ENCODE results near the gene LYG1. TPM values are rescaled to one million over a fixed set of nuclear protein-coding genes. Genes with fewer than 3 reads are reported as not detected.

Gene LYG1
- 0.26 TPM in 1 of 2 replicates, not detected in the other for total RNA-seq

DNA sequence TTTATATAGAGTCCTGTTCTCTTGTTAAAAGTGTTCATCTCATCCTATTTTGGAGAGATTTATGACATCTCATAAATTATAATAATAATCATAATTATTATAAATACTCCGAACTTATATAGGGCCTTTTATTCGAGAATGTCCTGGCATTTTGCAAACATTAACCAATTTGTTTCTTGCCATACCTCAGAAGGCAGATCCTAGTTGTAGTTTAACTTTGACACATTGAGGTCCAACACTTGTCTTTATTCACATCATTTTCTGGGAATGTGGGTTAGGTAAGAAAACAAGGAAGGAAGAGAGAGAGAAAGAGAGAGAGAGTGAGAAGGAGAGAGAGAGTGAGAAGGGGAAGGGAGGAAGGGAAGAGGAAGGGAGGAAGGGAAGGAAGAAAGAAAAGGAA is at the start of gene LYG1:
Gene LYG1, minus strand, starts transcription at position 101 of the 400 bp plus-strand sequence. CDS start 5,527 bp downstream, outside the sequence.

DNA sequence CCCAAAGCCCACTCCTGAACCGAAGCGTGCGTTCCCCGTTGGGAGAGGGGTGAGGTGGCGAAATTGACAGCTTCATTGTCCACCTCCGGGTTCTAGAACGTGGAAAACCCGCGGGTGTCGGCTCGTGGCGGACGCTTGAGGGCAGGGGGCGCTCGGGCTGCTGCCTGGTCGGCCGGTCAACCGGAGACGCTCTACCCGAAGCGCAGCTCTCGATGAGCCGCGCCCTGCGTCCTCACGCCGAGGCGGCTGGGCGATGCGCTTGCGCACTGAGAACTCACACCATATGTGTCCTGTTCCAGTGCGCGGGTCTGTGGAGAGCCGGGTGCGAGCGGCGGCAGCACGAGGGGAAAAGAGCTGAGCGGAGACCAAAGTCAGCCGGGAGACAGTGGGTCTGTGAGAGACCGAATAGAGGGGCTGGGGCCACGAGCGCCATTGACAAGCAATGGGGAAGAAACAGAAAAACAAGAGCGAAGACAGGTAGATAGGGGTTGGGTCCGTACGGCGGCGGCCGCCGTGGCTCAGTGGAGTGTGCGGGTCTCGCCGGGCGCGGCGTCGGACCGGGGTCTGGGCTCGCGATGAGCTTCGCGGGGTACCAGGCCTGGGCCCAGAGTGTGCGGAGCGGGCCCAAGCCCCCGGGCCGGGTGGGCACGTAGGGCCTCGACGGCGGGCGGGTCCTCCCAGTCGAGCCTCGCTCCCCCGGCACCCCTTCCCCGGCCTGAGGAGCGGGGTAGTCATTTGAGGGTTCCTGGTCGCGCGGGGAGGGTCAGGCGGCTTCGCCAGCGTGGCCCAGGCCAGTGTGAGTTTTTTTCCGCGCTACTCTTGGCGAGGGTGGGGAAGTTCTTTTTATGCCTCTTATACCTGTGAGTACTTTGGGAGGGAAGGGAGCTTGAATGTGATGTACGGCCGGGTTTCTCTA is 36.4 kb upstream of the LYG1 start, which contains the start of gene EIF5B:
Gene EIF5B, plus strand, starts transcription at position 277 of the 916 bp plus-strand sequence. Its CDS starts 166 bp downstream, at position 443.

DNA sequence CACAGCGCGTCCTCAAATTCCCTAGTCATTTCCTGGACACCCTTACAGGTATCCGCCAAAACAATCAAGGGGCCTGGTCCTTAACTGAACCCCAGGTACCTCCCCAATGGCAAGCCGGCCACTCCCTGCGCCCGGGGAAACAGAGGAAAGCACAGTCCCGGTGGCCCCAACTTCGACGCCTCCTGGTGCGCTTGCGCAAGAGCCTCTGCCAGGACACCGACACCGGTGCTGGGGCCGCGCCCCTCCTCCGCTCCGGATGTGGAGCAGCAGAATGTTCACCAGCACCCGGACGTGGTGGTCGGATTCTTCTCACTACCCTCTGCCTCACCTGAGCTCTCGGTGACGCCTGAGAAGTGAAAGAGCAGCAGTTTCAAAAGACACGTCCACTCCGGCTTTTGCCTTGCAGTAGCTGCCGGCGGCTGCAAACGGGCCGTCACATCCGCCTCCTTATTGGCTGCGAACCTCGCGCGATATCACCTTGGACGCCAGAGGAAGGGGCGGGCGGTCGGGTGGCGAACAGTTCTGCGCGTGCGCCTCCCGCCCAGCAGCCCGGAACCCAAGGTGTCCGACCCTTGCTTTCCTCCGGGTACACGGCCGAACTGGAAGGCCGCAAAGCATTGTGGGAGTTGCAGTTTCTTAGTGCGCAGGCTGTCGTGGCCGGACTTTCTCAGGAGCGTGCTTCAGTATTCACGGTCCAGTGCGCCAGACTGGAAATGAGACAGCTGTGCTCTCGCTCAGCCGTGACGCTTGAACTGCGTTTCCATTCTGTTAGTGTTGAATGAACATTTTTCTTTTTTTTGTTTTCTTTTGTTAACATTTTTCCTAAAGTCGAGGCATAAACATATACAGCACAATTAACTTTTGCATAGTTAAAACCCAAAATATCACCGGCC is 35.2 kb upstream of the LYG1 start, which contains the start of gene TXNDC9:
Gene TXNDC9, minus strand, starts transcription at position 423 of the 893 bp plus-strand sequence. CDS start 3,123 bp downstream, outside the sequence.

DNA sequence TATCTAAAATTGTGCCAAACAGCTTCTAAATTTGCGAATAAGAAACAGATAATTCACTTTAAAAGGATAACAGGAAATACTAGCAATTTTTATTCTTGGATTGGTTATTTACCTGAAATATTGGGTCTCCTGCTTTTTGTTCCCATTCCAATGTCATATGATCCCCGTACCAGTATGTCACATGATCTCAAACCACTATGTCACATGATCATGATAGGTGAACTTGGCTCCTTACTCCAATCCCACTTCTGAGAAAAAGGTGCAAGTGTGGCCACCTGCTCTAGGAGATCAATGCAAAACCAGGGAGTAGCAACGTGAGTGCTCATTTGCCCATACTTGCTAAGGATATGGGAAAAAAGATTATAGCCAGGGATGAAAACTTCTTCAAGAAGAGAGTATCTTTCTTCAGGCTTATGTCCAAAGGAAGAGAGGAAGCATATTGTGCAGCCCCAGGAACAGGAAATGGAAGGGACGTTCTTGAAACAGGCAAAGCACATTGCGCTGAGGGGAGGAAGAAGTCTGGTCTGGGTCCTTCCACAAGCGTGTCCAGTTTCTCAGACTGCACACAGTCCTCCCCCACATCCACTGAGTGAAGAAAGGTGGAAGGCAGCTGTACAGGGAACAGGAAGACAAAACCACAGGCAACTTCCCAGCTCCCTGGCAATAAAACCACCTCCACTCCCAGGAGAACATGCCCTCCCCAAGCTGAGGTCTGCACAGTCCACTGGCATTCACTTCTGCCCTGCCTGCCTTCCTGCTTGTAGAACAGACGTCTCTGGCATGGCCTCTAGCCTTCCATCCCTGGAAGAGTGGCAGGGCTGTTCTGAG is 45.3 kb downstream of the LYG1 start, which contains the start of gene LYG2:
Gene LYG2, minus strand, starts transcription at position 176 of the 828 bp plus-strand sequence. CDS start 1,406 bp downstream, outside the sequence.

Other genes starting within 250 kb of the LYG1 start
- gene C2orf15, start 159.5 kb downstream of the LYG1 start, total RNA-seq: not detected in 2 replicates
- gene TSGA10, start 146.3 kb downstream of the LYG1 start, total RNA-seq: 2.7 and 2.8 TPM in 2 replicates
- 5.8 and 8.0 TPM in 2 replicates for gene LIPT1, start 146.2 kb downstream of the LYG1 start, total RNA-seq
- 22.3 and 24.2 TPM in 2 replicates for gene MITD1, start 120.1 kb downstream of the LYG1 start, total RNA-seq
- gene MRPL30, start 120.0 kb downstream of the LYG1 start, total RNA-seq: 30.6 and 35.1 TPM in 2 replicates
- gene LYG2, start 45.5 kb downstream of the LYG1 start, total RNA-seq: not detected in 2 replicates
- gene TXNDC9, start 35.1 kb upstream of the LYG1 start, total RNA-seq: 48.0 and 52.8 TPM in 2 replicates
- gene EIF5B, start 36.2 kb upstream of the LYG1 start, total RNA-seq: 24.7 and 31.5 TPM in 2 replicates
- gene REV1, start 188.8 kb upstream of the LYG1 start, total RNA-seq: 24.4 and 31.3 TPM in 2 replicates

Measured in aortic smooth muscle cell (primary cell).